ENCODE data around the gene RGS10. TPM values are rescaled to one million over a fixed set of nuclear protein-coding genes. Genes with fewer than 3 reads are reported as not detected.

Gene RGS10
- total RNA-seq, 1 experiment from 2014 or later = 10.6 TPM

DNA sequence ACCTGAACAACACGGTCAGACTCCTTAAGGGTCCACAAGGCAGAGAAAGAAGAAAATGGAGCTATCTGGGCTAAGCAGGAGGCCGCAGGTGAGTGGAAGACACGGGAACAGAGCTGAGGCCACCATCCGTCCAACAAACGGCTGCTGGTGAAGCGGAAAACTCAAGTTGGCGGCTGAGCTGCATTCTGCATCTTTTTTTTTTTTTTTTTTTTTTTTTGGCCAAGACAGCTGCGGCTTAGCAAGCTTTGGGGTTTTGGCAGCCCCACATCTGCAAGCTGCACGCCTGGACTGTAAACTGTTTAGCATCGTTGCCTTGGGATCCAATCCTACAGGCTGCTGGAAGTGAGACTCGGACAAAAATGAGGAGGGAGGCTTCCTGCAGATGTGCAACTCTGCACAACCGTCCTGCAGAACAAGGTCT is 37.4 kb downstream of the RGS10 start:
- no peak overlapping the region for H3K4me3 Mint-ChIP-seq

More for the DNA sequence above, 37.4 kb downstream of the RGS10 start:
- TF ChIP-seq, protein P1, sequence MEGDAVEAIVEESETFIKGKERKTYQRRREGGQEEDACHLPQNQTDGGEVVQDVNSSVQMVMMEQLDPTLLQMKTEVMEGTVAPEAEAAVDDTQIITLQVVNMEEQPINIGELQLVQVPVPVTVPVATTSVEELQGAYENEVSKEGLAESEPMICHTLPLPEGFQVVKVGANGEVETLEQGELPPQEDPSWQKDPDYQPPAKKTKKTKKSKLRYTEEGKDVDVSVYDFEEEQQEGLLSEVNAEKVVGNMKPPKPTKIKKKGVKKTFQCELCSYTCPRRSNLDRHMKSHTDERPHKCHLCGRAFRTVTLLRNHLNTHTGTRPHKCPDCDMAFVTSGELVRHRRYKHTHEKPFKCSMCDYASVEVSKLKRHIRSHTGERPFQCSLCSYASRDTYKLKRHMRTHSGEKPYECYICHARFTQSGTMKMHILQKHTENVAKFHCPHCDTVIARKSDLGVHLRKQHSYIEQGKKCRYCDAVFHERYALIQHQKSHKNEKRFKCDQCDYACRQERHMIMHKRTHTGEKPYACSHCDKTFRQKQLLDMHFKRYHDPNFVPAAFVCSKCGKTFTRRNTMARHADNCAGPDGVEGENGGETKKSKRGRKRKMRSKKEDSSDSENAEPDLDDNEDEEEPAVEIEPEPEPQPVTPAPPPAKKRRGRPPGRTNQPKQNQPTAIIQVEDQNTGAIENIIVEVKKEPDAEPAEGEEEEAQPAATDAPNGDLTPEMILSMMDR (conservative IDR thresholded peaks at IDR 0.05) = no peak
- H2BK20ac ChIP-seq (ENCODE audit: low read depth, low read length, poor library complexity, severe bottlenecking) = no peak overlapping the region
- Mint-ChIP-seq H3K27me3 (ENCODE audit: low read depth) (peaks cover 5% of the 10 kb centered on the region), H3K36me3 (ENCODE audit: insufficient read depth in 1 of 3, low read depth in 3 of 3) (no peaks in the 10 kb centered on the region; a peak in 1 of 7 replicates), H3K27ac (no peak overlapping the region), H3K9me3 (no peaks in the 10 kb centered on the region), H3K4me1 (peaks cover 3 to 5% of the 10 kb centered on the region in 2 experiments; a peak in 3 of 4 replicates)
- H2BK5ac ChIP-seq (ENCODE audit: insufficient read length, low read length) = no peak overlapping the region
- no CpG with 5 or more reads among the region's 12 CpGs for WGBS (ENCODE audit: extremely low coverage, insufficient read length, low lambda C conversion rate)
- H3K27me3 ChIP-seq (ENCODE audit: insufficient read depth, low read length) = no peaks in the 10 kb centered on the region
- no peak overlapping the region for H2BK120ac ChIP-seq (ENCODE audit: low read depth, low read length, poor library complexity, severe bottlenecking)
- H2AFZ ChIP-seq (ENCODE audit: low read length) = no peak overlapping the region
- H3K79me2 ChIP-seq (ENCODE audit: insufficient read depth, low read length) = no peaks in the 10 kb centered on the region
- H4K91ac ChIP-seq (ENCODE audit: insufficient read length, low read depth, low read length) = no peak overlapping the region
- H2AK5ac ChIP-seq (ENCODE audit: insufficient read length, low read length) = no peak overlapping the region
- H3K14ac ChIP-seq (ENCODE audit: insufficient read depth, low read length) = no peak overlapping the region
- no peak overlapping the region for H3K56ac ChIP-seq (ENCODE audit: insufficient read length, low read depth, low read length)
- no peaks in the 10 kb centered on the region for H4K20me1 ChIP-seq (ENCODE audit: control insufficient read depth, insufficient read depth, insufficient read length)
- H3K9me3 ChIP-seq (ENCODE audit: control insufficient read depth, low read depth, low read length) = no peaks in the 10 kb centered on the region
- H3K4me2 ChIP-seq (ENCODE audit: insufficient read depth, insufficient read length, low read length) = no peak overlapping the region
- H4K8ac ChIP-seq (replicated peaks; ENCODE audit: insufficient read length, low read depth, low read length) = no peak overlapping the region
- H3K18ac ChIP-seq (ENCODE audit: insufficient read length, low read depth, low read length) = no peak overlapping the region
- no peak overlapping the region for H4K5ac ChIP-seq (ENCODE audit: insufficient read length, low read depth, low read length)
- DNase-seq = no peak
- no peak overlapping the region for H2BK15ac ChIP-seq (ENCODE audit: low read depth, low read length)
- no peak overlapping the region for H3K27ac ChIP-seq (ENCODE audit: insufficient read length, low read depth, low read length)
- H3K79me1 ChIP-seq (ENCODE audit: insufficient read depth, low read depth, low read length, poor library complexity, severe bottlenecking) = no peaks in the 10 kb centered on the region
- no peaks in the 10 kb centered on the region for H3K23me2 ChIP-seq (ENCODE audit: insufficient read length, low read depth, low read length, poor library complexity, severe bottlenecking)
- no peak overlapping the region for H3K23ac ChIP-seq (ENCODE audit: insufficient read length, low read depth, low read length)
- H3T11ph ChIP-seq (ENCODE audit: low read length) = no peak overlapping the region
- no peak overlapping the region for H3K4ac ChIP-seq (ENCODE audit: low read depth, low read length)
- no peak overlapping the region for H2BK12ac ChIP-seq (ENCODE audit: insufficient read length, low read depth, low read length)
- H3K4me1 ChIP-seq (ENCODE audit: insufficient read depth, low read length) = no peaks in the 10 kb centered on the region
- H3K9ac ChIP-seq (ENCODE audit: extremely low read depth, insufficient read length, low read length) = no peak overlapping the region
